Epithelial cell of proximal tubule (primary cell): ENCODE data around the gene PRR19. TPM values are rescaled to one million over a fixed set of nuclear protein-coding genes. Genes with fewer than 3 reads are reported as not detected.

Source experiments
- DNase-seq: peaks from one replicate; pipeline ENCODE4 v3.0.0-alpha.2; 2011; ENCODE audit warnings: low read depth
- H3K4me3 ChIP-seq: 2 replicates; pipeline ENCODE4 v1.5.1; 2011; ENCODE audit warnings: low read depth, mild to moderate bottlenecking, low read length
- total RNA-seq: library from RNA; depleted of rRNA; stranded (reverse); fragments of >200 nt; gene quantifications from 2 replicates; pipeline ENCODE4 v1.2.3, GENCODE V29; 2015
- TF ChIP-seq, protein P1 (sequence below): conservative IDR thresholded peaks from 2 replicates; pipeline ENCODE4 v1.5.1; 2012; ENCODE audit warnings: low read depth, mild to moderate bottlenecking, low read length

PRR19 gene
- total RNA-seq, 1 donor from 2014 or later, result 0.23 TPM

DNA sequence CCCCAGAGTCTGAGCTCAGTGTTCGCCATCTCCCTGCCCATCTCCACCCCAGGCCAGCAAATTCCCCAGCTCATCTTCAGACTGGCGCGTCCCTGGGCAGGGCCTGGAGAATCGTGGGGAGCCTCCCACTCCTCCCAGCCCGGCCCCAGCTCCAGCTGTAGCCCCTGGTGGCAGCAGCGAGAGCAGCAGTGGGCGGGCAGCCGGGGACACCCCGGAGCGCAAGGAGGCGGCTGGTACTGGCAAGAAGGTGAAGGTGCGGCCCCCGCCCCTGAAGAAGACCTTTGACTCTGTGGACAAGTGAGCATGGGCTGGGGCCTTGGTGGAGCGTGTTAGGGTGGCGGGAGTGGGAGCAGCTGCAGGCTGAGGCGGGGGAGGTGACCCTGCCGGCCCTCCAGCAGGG is 8.4 kb upstream of the PRR19 start:
- TF ChIP-seq, protein P1, sequence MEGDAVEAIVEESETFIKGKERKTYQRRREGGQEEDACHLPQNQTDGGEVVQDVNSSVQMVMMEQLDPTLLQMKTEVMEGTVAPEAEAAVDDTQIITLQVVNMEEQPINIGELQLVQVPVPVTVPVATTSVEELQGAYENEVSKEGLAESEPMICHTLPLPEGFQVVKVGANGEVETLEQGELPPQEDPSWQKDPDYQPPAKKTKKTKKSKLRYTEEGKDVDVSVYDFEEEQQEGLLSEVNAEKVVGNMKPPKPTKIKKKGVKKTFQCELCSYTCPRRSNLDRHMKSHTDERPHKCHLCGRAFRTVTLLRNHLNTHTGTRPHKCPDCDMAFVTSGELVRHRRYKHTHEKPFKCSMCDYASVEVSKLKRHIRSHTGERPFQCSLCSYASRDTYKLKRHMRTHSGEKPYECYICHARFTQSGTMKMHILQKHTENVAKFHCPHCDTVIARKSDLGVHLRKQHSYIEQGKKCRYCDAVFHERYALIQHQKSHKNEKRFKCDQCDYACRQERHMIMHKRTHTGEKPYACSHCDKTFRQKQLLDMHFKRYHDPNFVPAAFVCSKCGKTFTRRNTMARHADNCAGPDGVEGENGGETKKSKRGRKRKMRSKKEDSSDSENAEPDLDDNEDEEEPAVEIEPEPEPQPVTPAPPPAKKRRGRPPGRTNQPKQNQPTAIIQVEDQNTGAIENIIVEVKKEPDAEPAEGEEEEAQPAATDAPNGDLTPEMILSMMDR, result peak; percentile 6

DNA sequence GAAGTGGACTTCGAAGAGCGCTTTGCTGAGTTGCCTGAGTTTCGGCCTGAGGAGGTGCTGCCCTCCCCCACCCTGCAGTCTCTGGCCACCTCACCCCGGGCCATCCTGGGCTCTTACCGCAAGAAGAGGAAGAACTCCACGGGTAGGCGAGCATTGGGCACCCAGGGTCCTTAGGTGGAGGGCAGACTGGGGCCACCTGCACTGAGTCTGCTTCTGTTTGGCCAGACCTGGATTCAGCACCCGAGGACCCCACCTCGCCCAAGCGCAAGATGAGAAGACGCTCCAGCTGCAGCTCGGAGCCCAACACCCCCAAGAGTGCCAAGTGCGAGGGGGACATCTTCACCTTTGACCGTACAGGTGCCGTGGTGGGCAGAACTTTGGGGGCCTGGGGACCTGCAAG is 8.0 kb upstream of the PRR19 start:
- no peak for DNase-seq
- H3K4me3 ChIP-seq, result no peak overlapping the region
- TF ChIP-seq, protein P1, result no peak

More for the DNA sequence above, 8.4 kb upstream of the PRR19 start:
- H3K4me3 ChIP-seq, result no peak overlapping the region
- DNase-seq, result no peak

DNA sequence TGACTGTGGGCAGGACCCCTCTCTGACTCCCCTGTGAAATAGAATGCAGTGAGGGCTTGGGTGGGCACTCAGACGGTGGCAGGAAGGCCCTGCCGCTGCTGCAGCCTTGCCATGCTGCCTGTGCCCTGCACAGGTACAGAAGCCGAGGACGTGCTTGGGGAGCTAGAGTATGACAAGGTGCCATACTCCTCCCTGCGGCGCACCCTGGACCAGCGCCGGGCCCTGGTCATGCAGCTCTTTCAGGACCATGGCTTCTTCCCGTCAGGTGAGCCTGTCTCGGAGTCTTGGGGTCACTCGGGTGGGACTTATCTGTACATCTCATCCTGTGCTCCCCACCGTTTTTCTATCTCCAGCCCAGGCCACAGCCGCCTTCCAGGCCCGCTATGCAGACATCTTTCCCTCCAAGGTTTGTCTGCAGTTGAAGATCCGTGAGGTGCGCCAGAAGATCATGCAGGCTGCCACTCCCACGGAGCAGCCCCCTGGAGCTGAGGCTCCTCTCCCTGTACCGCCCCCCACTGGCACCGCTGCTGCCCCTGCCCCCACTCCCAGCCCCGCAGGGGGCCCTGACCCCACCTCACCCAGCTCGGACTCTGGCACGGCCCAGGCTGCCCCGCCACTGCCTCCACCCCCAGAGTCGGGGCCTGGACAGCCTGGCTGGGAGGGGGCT is 7.3 kb upstream of the PRR19 start:
- TF ChIP-seq, protein P1, result no peak
- no peak overlapping the region for H3K4me3 ChIP-seq
- no peak for DNase-seq

DNA sequence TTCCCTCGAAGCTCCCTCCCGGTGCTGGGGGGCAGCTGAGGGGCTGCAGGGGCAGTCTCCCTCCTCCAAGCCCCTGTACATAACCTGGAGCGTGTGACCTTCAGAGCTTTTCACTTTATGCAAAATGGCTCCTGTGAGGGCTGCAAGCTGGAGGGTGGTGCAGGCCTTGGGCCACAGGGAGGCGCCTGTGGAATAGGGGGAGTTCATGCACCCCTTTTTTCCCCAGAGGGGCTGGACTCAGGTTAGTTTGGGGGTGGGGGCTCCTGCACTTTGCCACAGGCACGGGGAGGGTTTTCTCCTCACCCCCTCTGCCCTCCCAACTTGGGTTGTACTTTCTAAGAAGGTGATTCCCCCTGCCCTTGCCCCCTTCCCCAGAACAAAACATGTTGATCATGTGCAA is 6.6 kb upstream of the PRR19 start:
- no peak for DNase-seq
- TF ChIP-seq, protein P1, result no peak
- no peak overlapping the region for H3K4me3 ChIP-seq

DNA sequence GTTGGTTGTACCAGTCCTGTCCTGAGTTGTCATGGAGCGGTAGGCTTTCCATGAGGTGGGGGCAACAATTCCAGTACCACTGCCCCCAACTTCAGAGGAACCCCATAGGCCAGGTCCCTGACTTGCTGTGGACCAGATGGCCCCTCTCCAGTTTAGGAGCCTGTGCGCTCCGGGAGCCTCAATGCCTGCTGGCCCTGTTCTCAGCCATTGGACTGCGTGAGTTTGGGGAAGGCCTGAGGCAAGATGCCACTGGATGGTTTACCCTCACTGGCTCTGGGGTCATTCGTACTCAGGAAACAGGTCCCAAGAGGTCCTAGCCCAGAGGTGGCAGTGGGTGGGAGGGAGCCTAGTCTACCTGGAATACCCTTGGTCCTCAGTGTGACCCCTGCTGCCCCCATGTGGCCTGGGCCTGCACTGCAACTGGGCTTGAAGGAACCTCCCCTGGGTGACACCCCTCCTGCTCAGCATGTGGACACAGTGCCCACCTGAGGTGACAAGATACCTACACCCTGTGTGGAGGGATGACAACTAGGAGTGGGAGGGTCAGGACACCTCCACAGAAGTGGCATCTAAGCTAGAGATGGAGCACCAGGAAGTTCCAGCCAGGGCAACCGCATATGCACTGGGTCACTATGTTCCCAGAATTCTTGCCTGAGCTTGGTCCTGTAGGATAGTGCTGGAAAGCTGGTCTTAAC is 6.0 kb upstream of the PRR19 start:
- TF ChIP-seq, protein P1, result peak; percentile 96
- no peak overlapping the region for H3K4me3 ChIP-seq
- no peak for DNase-seq

DNA sequence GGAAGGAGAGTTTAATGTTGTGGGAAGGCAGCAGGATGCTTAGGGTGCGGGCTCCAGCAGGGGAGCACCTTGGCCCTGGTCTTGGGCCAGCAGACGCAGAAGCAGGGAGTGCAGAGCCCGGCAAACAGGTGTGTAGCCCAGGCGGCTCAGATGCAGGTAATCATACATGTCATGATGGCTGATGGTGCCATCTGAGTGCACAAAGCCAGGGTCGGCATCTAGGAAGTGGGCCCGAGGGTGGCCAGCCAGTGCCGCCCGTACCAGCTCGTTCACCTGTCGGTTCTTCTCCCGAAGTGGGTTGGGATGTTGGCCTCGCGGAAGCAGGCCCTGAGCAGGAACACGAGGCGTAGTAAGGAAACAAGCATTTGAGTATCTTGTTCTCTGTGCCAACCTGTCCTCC is 4.9 kb upstream of the PRR19 start:
- no peak for DNase-seq
- TF ChIP-seq, protein P1, result no peak

DNA sequence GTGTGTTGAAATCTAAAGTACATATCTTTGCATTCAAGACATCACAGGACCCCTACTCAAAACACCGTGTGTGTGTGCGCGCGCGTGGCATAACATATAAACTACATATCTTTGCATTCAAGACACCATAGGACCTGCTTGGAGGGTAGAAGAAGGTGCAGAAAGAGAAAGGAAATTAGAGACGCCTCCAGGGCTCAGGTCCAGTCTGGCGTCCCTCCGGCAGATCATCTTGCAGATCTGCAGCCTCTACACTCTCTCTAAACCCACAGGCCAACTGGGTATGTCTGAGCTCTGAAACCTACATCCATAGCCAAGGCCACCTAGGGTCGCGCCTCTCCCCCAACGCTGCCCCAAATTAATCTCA is 1.2 kb downstream of the PRR19 start:
- H3K4me3 ChIP-seq, result peak overlapping the region; percentile 89
- no peak for DNase-seq
- TF ChIP-seq, protein P1, result no peak

More for the DNA sequence above, 4.9 kb upstream of the PRR19 start:
- no peak overlapping the region for H3K4me3 ChIP-seq
